BE2C (cell line): ENCODE results near the gene ITGB5.

ENCODE experiments used
- DNase-seq: peaks from one replicate; pipeline ENCODE4 v3.0.0-alpha.2; 2020
- H3K27me3 ChIP-seq: fragments of 250-450 bp; sonication (Bioruptor Pico); 2 replicates; pipeline ENCODE4 v1.5.1; 2020; ENCODE audit warnings: mild to moderate bottlenecking
- H3K36me3 ChIP-seq: fragments of 250-450 bp; sonication (Bioruptor Pico); 2 replicates; pipeline ENCODE4 v1.5.1; 2020; ENCODE audit warnings: mild to moderate bottlenecking
- H3K4me1 ChIP-seq: fragments of 250-450 bp; sonication (Bioruptor Pico); 2 replicates; pipeline ENCODE4 v1.5.1; 2020
- H3K4me3 ChIP-seq: 2 replicates; pipeline ENCODE4 v1.5.1; 2011; ENCODE audit warnings: low read depth, low read length
- H3K9me3 ChIP-seq: fragments of 250-450 bp; sonication (Bioruptor Pico); 2 replicates; pipeline ENCODE4 v1.5.1; 2020
- TF ChIP-seq, protein P1 (sequence below): IDR thresholded peaks from 2 replicates; pipeline ENCODE4 v1.5.1; 2012; ENCODE audit warnings: mild to moderate bottlenecking, low read depth, low read length

ITGB5 gene

DNA sequence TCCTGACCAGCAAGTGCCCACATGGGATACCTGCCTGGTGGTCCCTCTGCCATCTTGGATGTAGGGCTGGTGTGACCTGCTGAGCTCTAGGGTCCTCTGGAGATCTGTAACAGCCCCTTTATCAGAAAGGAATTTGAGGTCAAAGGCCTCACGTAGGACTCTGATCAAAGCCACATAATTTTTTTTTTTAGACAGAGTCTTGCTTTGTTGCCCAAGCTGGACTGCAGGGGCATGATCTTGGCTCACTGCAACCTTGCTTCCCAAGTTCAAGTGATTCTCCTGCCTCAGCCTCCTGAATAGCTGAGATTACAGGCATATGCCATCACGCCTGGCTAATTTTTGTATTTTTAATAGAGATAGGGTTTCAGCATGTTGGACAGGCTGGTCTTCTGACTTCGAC, 9.5 kb downstream of the ITGB5 start:
- no peak overlapping the region for H3K4me3 ChIP-seq
- H3K4me1 ChIP-seq: peaks cover 5% of the 10 kb centered on the region; the same call in 1 of the 2 replicates
- DNase-seq: no peak

DNA sequence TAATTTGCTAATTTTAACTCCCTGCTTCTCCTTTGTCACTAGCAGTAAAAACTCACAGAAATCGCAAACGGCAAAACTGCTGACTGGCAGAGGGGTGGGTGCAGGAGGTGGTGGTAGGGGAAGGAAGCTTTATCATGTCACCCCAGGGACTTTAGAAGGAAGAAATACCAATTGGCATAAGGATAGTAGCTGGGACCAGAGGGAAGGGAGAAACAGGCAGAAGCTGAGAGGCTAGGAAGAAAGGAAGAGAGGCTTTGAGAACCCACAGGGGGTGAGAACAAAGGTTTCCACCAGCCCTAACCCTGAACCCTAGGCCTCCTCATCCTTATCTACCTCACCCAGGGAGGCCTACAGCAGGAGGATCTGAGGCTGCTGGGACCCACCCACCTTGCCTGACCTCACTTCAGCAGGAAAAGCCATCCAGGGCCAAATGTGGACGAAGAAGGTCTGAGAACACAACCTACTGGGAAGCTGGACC, 10.7 kb downstream of the ITGB5 start:
- no peaks in the 10 kb centered on the region for H3K9me3 ChIP-seq
- no peaks in the 10 kb centered on the region; the same call in none of the 2 replicates for H3K36me3 ChIP-seq
- no peak for DNase-seq
- no peaks in the 10 kb centered on the region for H3K27me3 ChIP-seq
- H3K4me3 ChIP-seq: no peak overlapping the region
- TF ChIP-seq, protein P1, sequence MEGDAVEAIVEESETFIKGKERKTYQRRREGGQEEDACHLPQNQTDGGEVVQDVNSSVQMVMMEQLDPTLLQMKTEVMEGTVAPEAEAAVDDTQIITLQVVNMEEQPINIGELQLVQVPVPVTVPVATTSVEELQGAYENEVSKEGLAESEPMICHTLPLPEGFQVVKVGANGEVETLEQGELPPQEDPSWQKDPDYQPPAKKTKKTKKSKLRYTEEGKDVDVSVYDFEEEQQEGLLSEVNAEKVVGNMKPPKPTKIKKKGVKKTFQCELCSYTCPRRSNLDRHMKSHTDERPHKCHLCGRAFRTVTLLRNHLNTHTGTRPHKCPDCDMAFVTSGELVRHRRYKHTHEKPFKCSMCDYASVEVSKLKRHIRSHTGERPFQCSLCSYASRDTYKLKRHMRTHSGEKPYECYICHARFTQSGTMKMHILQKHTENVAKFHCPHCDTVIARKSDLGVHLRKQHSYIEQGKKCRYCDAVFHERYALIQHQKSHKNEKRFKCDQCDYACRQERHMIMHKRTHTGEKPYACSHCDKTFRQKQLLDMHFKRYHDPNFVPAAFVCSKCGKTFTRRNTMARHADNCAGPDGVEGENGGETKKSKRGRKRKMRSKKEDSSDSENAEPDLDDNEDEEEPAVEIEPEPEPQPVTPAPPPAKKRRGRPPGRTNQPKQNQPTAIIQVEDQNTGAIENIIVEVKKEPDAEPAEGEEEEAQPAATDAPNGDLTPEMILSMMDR: no peak
- peaks cover 5% of the 10 kb centered on the region; the same call in 1 of the 2 replicates for H3K4me1 ChIP-seq

More for the DNA sequence above, 9.5 kb downstream of the ITGB5 start:
- TF ChIP-seq, protein P1: no peak
- Histone ChIP-seq H3K9me3 (no peaks in the 10 kb centered on the region), H3K36me3 (no peaks in the 10 kb centered on the region; the same call in 1 of the 2 replicates), H3K27me3 (no peaks in the 10 kb centered on the region)

DNA sequence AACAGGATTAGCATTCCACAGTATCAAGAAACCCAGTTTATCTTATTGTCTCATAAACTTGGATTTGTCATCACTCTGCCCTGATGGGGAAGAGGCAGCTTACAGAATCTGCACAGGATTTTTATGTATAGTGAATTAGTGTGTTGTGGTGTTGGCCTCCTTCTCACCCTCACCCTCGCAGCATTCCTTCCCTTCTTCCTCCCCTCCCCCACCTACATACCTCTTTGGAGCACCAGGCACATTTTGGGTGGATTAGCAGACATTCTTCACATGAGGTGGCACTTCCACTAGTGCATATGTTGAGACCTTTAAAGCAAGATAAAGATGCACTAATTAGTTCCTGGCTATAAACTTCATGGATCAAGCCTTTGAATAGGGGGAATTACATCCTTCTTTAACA, 13.9 kb downstream of the ITGB5 start:
- TF ChIP-seq, protein P1: no peak
- Histone ChIP-seq H3K9me3 (no peaks in the 10 kb centered on the region), H3K36me3 (no peaks in the 10 kb centered on the region; the same call in none of the 2 replicates), H3K27me3 (no peaks in the 10 kb centered on the region), H3K4me3 (no peak overlapping the region), H3K4me1 (peaks cover 3% of the 10 kb centered on the region; the same call in 1 of the 2 replicates)
- no peak for DNase-seq

DNA sequence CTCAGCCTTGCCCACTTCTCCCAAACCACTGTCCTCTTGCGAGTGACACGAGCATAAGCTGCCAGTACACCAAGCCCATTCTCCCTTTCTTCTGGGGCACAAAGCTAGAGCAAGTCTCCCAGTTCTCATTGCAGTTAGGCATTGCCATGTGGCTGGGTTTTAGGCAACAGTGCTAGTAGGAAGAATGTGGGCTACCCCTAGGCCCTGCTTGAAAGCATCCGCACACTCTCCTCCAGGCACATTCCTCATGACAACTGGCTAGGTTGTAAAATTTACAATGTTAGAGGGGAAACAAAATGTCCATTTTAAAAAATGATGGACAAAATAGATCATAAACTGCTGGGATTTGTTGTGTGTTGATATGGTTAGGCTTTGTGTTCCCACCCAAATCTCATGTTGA, 19.7 kb downstream of the ITGB5 start:
- no peak for DNase-seq
- TF ChIP-seq, protein P1: no peak
- Histone ChIP-seq H3K4me1 (no peaks in the 10 kb centered on the region), H3K36me3 (no peaks in the 10 kb centered on the region; the same call in 1 of the 2 replicates), H3K4me3 (no peak overlapping the region), H3K9me3 (no peaks in the 10 kb centered on the region), H3K27me3 (no peaks in the 10 kb centered on the region)

DNA sequence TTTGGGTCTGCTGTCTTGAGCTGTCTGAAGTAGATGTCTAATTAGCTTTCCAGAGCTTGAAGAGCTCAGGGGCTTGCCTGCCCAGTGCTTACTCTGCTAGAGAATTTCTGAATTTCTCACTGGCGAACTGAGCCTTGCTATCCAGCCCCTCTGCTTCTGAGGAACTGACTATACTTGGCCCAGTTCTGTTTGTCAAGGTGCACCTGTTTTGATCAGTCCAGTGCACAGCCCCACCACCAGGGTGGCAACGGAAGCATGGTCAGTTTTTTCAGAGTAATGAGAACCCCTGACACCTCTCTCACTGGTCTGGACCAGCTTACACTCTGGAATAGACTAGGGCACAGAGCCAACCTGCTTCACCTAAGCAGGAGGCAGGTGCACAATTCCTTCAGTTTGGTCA, 25.2 kb downstream of the ITGB5 start:
- 0 out of 2 replicates have a peak, but pooled peaks cover 2% of the 10 kb centered on the region for H3K4me1 ChIP-seq
- H3K9me3 ChIP-seq: no peaks in the 10 kb centered on the region
- H3K27me3 ChIP-seq: no peaks in the 10 kb centered on the region
- TF ChIP-seq, protein P1: no peak
- H3K4me3 ChIP-seq: no peak overlapping the region
- DNase-seq: no peak
- 0 out of 2 replicates have a peak, but pooled peaks cover 3% of the 10 kb centered on the region for H3K36me3 ChIP-seq

DNA sequence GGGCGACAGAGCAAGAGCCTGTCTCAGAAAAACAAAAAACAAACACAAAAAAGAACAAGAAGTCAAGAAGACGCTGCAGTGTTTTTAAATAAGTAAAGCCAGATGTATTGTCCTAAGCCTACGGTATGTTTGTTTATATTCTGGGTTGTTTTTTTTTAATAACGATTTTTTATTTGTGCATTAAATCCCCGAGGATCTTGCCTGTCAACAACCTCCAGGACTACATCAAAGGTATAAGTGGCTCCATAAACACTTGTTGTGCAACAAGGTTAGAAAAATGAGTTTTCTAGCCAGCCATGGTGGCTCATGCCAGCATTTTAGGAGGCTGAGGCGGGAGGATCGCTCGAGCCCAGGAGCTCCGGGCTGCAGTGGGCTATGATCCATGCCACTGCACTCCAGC, 26.1 kb downstream of the ITGB5 start:
- H3K9me3 ChIP-seq: no peaks in the 10 kb centered on the region
- H3K36me3 ChIP-seq: 0 out of 2 replicates have a peak, but pooled peaks cover 3% of the 10 kb centered on the region
- no peak overlapping the region for H3K4me3 ChIP-seq
- no peaks in the 10 kb centered on the region for H3K27me3 ChIP-seq
- DNase-seq: no peak
- TF ChIP-seq, protein P1: no peak
- 0 out of 2 replicates have a peak, but pooled peaks cover 2% of the 10 kb centered on the region for H3K4me1 ChIP-seq
